ENCODE measurements around the gene CSK. TPM values are rescaled to one million over a fixed set of nuclear protein-coding genes. Genes with fewer than 3 reads are reported as not detected.

Gene CSK
- 22.4 and 30.1 TPM in 2 replicates for total RNA-seq

DNA sequence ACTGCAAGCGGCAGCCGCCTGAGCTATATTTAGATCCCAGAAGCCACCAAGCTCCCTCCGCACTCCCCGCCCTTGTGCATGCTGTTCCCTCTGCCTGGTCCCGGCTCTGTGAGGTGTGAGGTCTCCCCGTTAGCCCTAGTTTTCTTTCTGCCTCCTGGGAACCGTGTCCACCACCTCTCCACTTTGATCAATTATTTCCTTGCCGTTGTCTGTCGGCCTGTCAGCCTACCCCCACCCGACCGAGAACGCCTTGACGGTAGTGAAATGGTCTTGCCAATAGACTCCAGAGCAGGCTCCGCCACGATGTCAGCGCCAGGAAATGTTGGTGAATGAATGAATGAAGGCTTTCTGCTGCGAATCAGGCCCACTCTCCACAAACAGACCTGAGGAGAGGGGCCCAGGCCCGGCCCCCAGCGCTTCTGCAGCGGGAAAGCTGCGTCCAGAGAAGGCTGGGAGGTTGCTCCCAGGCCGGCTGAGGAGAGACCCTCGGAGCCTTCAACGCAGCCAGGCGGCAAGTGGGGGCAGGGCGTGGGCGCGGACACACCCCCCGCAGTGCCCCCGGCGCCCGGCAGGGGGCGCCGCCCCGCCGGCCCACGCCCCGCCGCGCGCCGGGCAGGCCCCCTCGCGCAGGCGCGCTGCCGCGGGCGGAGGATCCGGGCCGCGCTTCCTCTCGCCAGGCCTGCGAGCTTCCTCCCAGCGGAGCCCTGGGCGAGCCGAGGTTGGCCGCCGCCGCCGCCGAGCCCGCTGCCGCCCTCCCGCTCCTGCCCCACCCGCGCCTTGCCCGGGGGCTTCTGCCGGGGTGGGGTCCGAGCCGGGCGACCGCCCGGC, at the start of gene CSK:
CSK (plus strand) TSS at position 650 of the 828 bp plus-strand sequence. CDS start 16,218 bp downstream, outside the sequence.

DNA sequence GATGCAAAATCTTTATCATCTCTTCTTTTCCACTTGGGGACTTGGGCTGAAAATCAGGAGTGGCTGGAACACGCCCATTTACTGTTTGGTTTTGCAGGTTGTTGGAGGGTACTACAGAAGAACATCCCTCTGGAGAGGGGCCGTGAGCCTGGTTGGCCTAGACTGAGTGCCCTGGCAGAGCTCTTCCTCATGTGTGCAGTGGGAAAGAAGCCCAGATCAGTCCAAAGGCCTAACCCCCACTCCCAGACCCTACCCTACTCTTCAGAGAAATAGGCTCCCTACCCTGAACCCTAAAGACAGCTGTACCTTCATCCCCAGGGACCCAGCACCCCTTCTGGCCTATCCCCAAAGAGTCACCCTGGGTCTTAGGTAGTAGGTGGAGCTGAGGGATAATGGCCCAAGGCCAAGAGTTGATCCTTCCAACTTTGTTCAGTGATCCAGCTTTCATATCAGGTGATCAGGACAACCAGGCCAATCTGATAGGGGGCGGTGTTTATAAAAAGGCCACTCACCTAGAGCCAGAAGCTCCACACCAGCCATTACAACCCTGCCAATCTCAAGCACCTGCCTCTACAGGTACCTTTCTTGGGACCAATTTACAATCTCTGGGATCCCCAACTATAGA, 33.4 kb upstream of the CSK start, which contains the start of gene CYP1A2:
CYP1A2 (plus strand) TSS at position 524 of the 625 bp plus-strand sequence. CDS start 894 bp downstream, outside the sequence.

DNA sequence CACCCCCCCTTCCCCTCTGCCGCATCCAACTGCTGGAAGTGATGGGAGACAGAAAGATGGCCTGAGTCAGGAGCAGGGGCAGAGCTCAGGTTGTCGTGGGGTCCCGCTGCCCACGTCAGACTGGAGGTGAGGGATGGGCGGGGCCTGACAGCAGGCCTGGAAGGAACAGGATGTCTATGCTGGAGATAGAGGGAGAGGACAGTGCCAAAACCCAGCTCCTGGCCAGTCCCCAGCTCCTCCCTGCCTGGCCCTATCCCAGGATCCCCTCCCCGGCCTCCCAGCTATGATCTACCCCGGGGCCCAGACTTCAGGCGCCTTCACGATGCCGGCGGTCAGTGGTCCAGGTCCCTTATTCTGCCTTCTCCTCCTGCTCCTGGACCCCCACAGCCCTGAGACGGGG, 30.7 kb downstream of the CSK start, which contains the start of gene LMAN1L:
LMAN1L (plus strand) TSS at position 303 of the 400 bp plus-strand sequence; CDS start at position 323, 20 bp downstream.

DNA sequence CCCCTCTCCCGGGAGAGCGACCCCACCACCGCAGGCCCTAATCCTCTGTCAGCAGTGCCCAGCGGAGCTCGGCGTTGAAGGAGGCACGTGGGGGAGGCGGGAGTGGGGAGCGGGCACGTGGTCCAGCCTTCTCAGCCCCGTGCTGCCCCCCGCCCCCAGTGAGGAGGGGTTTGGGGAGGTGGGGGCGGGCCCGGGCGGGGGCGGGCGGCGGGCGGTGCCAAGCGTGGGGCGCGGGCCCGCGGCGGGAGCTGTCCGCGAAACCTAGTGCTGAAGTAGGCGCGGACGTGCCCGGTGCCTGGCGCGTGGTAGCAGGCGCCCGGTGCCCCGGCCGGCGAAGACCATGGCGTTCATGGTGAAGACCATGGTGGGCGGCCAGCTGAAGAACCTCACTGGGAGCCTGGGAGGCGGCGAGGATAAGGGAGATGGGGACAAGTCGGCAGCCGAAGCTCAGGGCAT, 44.5 kb downstream of the CSK start, which contains the start of gene CPLX3:
CPLX3 (plus strand) TSS at position 264 of the 456 bp plus-strand sequence; CDS start at position 341, 77 bp downstream.

DNA sequence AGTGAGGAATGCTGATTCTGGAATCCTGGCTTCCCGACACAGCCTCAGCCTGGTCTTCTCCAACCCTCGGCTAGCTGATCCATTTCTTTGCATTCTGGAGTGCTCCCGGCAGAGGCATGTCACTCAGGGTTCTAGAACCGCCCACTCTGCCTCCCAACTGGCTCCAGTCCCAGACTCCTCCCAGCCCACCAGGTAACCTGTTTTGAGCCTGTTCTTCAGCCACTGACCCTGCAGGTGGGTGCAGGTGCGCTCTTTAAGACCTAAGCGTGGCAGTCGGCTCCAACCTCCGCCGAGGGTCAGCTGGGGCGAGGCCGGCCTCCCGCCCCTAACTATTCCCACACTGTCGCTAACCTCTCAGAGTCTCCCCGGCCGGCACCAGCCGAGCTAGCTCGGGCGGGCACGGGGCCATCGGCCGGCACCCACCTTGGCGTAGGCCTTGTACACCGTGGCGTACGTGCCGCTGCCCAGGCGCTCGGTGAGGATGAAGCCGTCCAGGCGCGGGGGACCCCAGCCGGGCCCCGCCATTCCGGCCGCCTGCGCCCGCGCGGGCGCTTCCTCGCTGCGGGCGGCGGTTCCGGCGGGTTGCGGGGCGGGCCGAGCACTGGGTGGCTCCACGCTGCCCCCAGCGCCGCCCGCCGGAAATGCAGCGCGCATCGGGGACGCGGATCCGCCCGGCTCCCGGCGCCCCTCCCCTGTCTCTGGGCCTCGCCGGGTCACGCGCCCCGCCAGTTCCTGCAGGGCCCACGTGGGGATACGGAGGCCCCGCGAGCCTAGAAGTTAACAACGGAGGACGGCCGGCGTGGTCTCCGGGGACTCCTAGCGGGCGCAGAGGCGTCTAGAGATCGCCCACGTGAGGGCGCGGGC, 60.9 kb downstream of the CSK start, which contains the start of gene ULK3:
ULK3 (minus strand) TSS at position 576 of the 864 bp plus-strand sequence; CDS start at position 525, 51 bp downstream.

Other genes with a start within 250 kb of the CSK start
- gene ARID3B, start 240.9 kb upstream of the CSK start, total RNA-seq: 2.8 and 5.1 TPM in 2 replicates
- 47.3 and 85.8 TPM in 2 replicates for gene CLK3, start 166.2 kb upstream of the CSK start, total RNA-seq
- 4.0 and 4.3 TPM in 2 replicates for gene EDC3, start 86.1 kb upstream of the CSK start, total RNA-seq
- 0.64 and 3.4 TPM in 2 replicates for gene CYP1A1, start 56.6 kb upstream of the CSK start, total RNA-seq
- not detected in 2 replicates for gene CYP1A2, start 33.2 kb upstream of the CSK start, total RNA-seq
- gene LMAN1L, start 30.8 kb downstream of the CSK start, total RNA-seq: 0.21 TPM in 1 of 2 replicates, not detected in the other
- gene CPLX3, start 44.5 kb downstream of the CSK start, total RNA-seq: not detected in 2 replicates
- 16.9 and 21.5 TPM in 2 replicates for gene ULK3, start 61.1 kb downstream of the CSK start, total RNA-seq
- 24.3 and 37.5 TPM in 2 replicates for gene SCAMP2, start 91.3 kb downstream of the CSK start, total RNA-seq
- 26.2 and 78.8 TPM in 2 replicates for gene MPI, start 108.0 kb downstream of the CSK start, total RNA-seq
- gene FAM219B, start 124.8 kb downstream of the CSK start, total RNA-seq: 60.2 and 75.5 TPM in 2 replicates
- 40.0 and 46.5 TPM in 2 replicates for gene COX5A, start 156.0 kb downstream of the CSK start, total RNA-seq
- gene RPP25, start 174.7 kb downstream of the CSK start, total RNA-seq: 6.5 and 15.8 TPM in 2 replicates
- gene SCAMP5, start 213.5 kb downstream of the CSK start, total RNA-seq: 0.72 and 1.9 TPM in 2 replicates
- gene PPCDC, start 241.5 kb downstream of the CSK start, total RNA-seq: 6.4 and 11.8 TPM in 2 replicates